HS-5 (cell line): Measurements from ENCODE around the gene TLR6.
"Not testable (repeated sequence)": the region's sequence is repeated elsewhere in the genome, so short reads cannot be mapped to it uniquely, and the experiment has no call there.

Source experiments
- DNase-seq: peaks from one replicate; pipeline ENCODE4 v3.0.0-alpha.2; 2012; ENCODE audit warnings: low read depth

Gene TLR6

GRCh38 chr4:38820329-38821061, 36.1 kb downstream of the TLR6 start:
- DNase-seq, result no peak

GRCh38 chr4:38819569-38819968, 37.0 kb downstream of the TLR6 start:
- no peak for DNase-seq

GRCh38 chr4:38818441-38818976, 38.1 kb downstream of the TLR6 start:
- no peak for DNase-seq

DNA sequence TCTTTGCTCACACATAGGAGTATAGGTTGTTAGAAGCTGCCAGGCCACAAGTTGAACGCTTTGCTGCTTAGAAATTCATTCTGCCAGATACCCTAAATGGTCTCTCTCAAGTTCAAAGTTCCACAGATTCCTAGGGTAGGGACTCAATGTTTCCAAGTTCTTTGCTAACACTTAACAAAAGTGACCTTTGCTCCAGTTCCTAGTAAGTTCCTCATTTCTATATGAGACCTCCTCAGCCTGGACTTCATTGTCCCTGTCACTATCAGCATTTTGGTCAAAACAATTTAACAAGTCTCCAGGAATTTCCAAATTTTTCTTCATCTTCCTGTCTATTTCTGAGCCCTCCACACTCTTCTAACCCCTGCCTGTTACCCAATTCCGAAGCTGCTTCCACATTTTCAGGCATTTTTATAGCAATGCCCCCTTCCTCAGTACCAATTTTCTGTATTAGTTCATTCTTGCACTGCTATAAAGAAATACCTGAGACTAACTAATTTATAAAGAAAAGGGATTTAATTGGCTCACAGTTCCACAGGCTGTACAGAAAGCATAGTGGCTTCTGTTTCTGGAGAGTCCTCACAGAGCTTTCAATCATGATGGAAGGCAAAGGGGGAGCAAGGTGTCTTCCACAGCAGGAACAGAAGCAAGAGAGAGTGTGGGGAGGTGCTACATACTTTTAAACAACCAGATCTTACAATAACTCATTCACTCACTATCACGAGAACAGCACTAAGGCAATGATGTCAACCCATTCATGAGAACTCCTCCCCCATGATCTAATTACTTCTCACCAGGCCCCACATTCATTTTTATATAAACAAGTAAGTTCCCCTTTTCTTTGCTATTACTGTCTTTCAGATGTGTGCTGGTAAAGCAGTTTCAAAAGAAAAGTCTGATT, 40.5 kb downstream of the TLR6 start:
- DNase-seq, result no peak

GRCh38 chr4:38814386-38814785, 42.2 kb downstream of the TLR6 start:
- DNase-seq, result no peak

GRCh38 chr4:38811297-38811696, 45.3 kb downstream of the TLR6 start:
- no peak for DNase-seq

DNA sequence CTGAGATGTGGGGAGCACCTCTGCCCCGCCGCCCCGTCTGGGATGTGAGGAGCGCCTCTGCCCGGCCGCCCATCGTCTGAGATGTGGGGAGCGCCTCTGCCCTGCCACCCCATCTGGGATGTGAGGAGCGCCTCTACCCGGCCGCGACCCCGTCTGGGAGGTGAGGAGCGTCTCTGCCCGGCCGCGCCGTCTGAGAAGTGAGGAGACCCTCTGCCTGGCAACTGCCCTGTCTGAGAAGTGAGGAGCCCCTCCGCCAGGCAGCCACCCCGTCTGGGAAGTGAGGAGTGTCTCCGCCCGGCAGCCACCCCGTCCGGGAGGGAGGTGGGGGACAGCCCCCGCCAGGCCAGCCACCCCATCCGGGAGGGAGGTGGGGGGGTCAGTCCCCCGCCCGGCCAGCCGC, 49.2 kb downstream of the TLR6 start:
- not testable (repeated sequence) for DNase-seq

DNA sequence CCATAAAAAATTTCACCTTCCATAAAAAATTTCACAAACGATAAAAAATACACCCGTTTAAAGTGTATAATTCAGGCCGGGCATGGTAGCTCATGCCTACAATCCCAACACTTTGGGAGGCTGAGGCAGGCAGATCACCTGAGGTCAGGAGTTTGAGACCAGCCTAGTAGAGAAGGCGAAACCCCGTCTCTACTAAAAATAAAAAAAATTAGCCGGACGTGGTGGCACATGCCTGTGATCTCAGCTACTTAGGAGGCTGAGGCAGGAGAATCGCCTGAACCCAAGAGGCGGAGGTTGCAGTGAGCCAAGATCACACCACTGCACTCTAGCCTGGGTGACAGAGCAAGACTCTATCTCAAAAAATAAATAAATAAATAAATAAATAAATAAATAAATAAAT, 50.4 kb downstream of the TLR6 start:
- DNase-seq, result not testable (repeated sequence)

GRCh38 chr4:38805530-38806145, 51.0 kb downstream of the TLR6 start:
- DNase-seq, result no peak

DNA sequence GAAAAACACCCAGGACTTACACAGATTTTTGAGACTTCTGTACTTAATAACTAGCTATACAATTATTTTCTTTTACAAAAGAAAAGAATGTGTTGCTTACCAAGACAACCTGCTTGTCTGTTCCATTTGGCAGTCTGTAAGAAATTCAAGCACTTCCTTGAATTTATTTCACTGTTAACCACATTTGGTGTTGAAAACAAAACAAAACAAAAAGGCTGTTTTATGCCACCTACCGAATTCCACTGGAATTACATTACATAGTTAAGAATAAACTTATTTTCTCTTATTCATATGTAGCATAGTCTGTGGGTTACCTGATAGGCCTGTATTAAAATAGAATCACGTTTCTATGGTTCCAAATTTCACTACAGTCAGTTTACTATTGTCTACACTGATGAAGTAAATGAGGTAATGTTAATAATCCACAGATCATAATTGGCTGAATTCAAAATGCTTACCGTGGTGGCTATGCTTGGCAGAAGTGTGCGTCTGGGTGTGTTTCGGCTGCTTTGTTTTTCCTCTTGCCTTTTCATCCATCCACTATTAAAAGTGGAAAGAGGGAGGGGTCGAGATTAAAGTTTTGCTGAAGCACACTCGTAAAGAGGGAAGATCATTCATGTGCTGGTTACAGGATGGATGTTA, 51.8 kb downstream of the TLR6 start, which contains the start of gene TLR1:
TLR1 (minus strand) TSS at position 138 of the 642 bp plus-strand sequence. CDS start 5,960 bp downstream, outside the sequence.
- DNase-seq, result no peak

DNA sequence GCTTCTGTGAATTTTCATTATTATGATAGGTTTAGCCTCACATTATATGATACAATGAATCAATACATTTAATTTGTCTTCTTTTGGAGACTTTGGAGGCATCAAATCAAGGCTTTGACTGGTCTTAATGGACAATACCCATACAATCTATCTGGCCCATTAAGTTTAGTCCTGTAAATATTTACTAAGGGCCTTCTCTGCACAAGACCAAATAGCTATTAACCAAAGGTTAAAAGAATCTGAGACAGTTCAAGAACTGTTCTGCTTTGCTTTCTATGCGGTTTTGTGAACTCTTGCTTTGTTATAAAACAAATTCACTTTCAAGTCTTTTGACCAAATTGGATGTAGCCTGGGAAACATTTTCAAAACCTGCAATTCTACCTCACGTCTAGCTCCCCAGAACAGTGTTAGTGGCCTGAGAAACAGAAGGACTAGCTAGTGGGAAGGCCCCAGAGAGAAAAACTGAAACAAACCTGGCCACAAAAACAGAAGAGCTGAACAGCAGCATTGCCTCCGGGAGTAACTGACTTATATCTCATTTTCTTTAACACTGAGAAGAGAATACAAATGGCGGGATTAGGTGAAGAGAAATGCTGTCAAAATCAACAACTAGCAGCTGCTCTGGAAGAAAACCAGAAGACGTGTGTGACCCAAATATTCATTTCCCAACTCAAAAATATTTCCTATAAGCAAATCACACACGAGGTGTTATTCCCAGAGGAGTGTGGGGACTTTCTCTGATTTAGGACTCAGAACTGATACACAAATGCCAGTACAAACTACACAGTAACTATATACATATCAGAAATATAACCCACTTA, 52.6 kb downstream of the TLR6 start:
- no peak for DNase-seq

DNA sequence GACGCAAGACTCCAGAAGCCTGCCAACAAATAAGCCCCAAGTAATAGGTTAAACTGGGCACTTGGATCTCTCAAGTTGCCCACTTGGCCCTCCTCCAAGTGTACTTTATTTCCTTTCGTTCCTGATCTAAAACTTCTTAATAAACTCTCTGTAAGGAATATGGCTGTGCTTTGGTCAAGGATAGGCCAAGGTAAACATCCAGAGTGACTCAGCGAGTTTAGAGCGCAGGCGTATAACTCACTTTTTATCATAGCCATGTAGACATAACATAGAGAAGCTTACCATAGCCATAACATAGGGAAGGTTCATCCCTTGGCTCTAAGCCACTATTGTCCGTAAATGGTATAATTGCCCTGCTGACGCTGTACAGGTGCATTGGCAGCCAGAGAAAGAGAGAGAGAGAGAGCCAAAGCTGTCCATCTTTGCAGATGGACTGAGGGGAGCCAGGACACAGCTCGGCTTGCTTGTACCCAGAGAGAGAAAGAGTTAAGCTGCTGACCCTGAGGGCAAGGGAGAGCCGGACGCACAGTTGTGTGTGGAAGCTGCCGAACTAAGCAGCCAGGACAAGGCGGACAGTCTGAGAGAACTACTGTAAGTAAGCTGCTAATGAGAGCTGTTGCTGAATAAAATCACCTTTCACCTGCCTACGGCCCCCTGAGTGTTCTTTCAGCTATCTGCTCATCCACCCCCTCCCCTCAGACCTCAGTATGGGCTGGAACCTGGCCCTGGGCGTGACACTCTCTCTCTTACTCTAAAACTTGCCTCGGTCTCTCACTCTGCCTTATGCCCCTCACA, 53.9 kb downstream of the TLR6 start:
- DNase-seq, result no peak

GRCh38 chr4:38800961-38801450, 55.6 kb downstream of the TLR6 start:
- DNase-seq, result no peak

GRCh38 chr4:38800366-38800765, 56.3 kb downstream of the TLR6 start:
- DNase-seq, result no peak

DNA sequence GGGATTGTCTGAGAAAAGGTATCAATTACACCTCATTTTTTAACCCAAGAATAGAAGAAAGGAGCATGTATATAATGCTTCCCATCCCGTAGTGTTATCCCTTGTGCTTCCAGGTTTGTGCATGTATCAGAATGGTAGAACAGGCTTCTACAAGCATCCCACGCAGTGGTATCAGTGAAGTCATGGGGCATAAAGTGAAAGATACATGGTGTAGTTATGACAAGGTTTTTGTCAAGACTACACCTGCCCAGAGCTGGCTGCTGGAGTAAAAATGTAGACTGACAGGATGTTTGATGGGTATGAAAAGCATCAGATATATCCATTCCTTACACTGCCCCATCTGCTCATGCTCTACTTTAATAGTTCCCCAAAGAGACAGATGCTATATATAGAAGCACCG, 61.5 kb downstream of the TLR6 start:
- no peak for DNase-seq

DNA sequence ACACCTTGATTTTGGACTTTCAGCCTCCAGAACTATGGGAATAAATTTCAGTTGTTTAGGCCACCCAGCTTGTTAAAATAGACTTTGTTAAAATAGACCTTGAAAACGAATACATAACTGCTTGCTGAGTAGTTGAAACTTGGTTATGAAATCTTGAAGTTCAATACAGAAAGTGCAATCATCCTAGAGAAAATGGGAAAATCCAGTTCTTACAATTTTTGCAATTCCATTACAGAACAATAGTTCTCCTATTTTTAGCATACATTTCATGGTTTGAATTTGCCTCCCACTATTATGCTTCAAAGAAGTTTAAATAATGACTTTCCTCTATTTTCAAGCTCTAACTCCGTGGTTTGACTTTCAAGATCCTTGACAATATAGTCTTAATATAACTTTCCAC, 62.6 kb downstream of the TLR6 start:
- no peak for DNase-seq

DNA sequence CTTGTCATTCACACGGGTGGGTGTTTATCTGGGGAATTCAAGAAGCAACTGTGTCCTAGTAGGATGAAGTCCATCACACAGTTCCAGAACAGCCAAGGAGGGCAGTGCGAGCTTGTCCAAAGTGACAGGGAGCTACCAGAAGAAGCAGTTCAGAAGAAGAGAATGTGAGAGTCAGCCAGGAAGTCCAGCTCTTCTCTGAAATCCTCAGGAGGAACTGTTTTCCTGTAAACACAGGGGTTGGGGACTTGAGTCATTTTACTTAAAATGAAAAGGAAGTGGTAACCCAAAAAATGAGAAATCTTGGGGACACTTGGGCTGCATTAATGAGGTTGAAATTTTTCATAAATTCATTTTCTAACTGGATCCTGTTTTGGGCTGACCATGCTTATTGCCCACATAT, 65.6 kb downstream of the TLR6 start:
- DNase-seq, result no peak

DNA sequence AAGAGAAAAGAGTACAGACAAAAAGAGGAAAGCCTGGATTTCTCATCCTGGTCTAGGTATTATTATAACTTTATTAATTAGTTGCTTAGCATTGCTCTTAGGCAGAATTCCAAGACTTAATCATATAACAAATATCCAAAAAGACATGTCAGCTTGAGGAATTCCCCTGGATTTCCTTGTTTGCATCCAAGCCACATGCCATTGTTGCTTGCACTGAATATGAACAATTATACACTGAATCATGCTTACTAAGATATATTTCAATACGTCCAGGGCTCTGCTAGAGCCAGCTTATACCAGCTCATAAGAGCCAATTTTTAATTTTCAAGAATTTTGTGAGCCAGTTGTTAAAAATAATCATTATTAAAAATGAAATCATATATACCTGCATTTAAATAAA, 68.3 kb downstream of the TLR6 start:
- DNase-seq, result no peak

- DNase-seq, result no peak
Measured at GRCh38 chr4:38787693-38788092, 68.9 kb downstream of the TLR6 start.

- DNase-seq, result no peak
Measured at GRCh38 chr4:38785901-38786402, 70.7 kb downstream of the TLR6 start.
